HL-60/S4 treated with retinoic acid at 250 ng/mL for 4 days and 3 days (cell line): ENCODE measurements around the gene HTT.

Source experiments
- in situ Hi-C: fragments of 300-500 bp; cut with MboI; formaldehyde crosslinking; loops from 2 replicates; pipeline ENCODE4 v1.7.0; 2022; ENCODE audit warnings: low sequenced_read_pairs

The HTT gene

GRCh38 chr4:3245676-3246075, 171.2 kb downstream of the HTT start:
- in situ Hi-C loops, result no loop called here

- in situ Hi-C loops, result no loop called here
These were observed 172.2 kb downstream of the HTT start for GRCh38 chr4:3246458-3247398.

- in situ Hi-C loops, result no loop called here
These were observed 173.1 kb downstream of the HTT start for GRCh38 chr4:3247399-3248177.

GRCh38 chr4:3248178-3248480, 173.6 kb downstream of the HTT start:
- in situ Hi-C loops, result no loop called here

- in situ Hi-C loops, result no loop called here
These were observed 174.6 kb downstream of the HTT start, which contains the start of gene MSANTD1 for GRCh38 chr4:3248811-3249661. TSS of gene MSANTD1 (plus strand) at chr4:3249159. CDS start at chr4:3249223, 64 bp downstream.

GRCh38 chr4:3249711-3250437, 175.4 kb downstream of the HTT start:
- in situ Hi-C loops, result no loop called here

GRCh38 chr4:3250438-3250955, 176.0 kb downstream of the HTT start:
- in situ Hi-C loops, result no loop called here

- in situ Hi-C loops, result no loop called here
These were observed 176.6 kb downstream of the HTT start for GRCh38 chr4:3250956-3251690.

- in situ Hi-C loops, result no loop called here
These were observed 177.4 kb downstream of the HTT start for GRCh38 chr4:3251691-3252479.

- in situ Hi-C loops, result no loop called here
These were observed 178.0 kb downstream of the HTT start for GRCh38 chr4:3252480-3252828.

- in situ Hi-C loops, result no loop called here
These were observed 178.6 kb downstream of the HTT start for GRCh38 chr4:3252831-3253641.

- in situ Hi-C loops, result no loop called here
These were observed 179.3 kb downstream of the HTT start for GRCh38 chr4:3253808-3254207.

GRCh38 chr4:3254302-3255131, 180.0 kb downstream of the HTT start:
- in situ Hi-C loops, result no loop called here

GRCh38 chr4:3255611-3256186, 181.2 kb downstream of the HTT start:
- in situ Hi-C loops, result no loop called here

GRCh38 chr4:3256230-3257102, 182.0 kb downstream of the HTT start:
- in situ Hi-C loops, result no loop called here

- in situ Hi-C loops, result no loop called here
These were observed 182.6 kb downstream of the HTT start for GRCh38 chr4:3257103-3257555.
